DOHH2 (cell line): ENCODE measurements around the gene CDK15.

Experiments
- CTCF ChIP-seq: fragments of 200-600 bp; sonication (generic); IDR thresholded peaks from one replicate; pipeline ENCODE4 v1.5.1; 2014; ENCODE audit warnings: antibody characterized with exemption, mild to moderate bottlenecking, low read depth, low read length; ENCODE audit not compliant: poor library complexity, severe bottlenecking
- EZH2phosphoT487 ChIP-seq: fragments of 200-600 bp; sonication (generic); IDR thresholded peaks from 2 replicates; pipeline ENCODE4 v1.6.1; 2017; ENCODE audit warnings: borderline replicate concordance, mild to moderate bottlenecking, antibody characterized with exemption, low read length, moderate library complexity, mixed read lengths

- TF ChIP-seq EZH2phosphoT487 (no peak), CTCF (no peak)
These were observed 51.0 kb downstream of the CDK15 start for GRCh38 chr2:201857326-201857725.
